ENCODE results near the gene MICAL1. TPM values are rescaled to one million over a fixed set of nuclear protein-coding genes. Genes with fewer than 3 reads are reported as not detected.

Gene MICAL1
- total and polyA plus RNA-seq, 10 of the 15 experiments (the other 5 are each of a cell fraction or from before 2014, with no cell fraction given): 0.32 to 71.6 (median 45.3) TPM

- TF ChIP-seq E4F1 (IDR thresholded peaks at IDR 0.05; ENCODE audit: borderline replicate concordance, partially characterized antibody) (no peak), MTA3 (IDR thresholded peaks at IDR 0.05; ENCODE audit: borderline replicate concordance, low read length) (no peak), KLF5 (IDR thresholded peaks at IDR 0.05; ENCODE audit: partially characterized antibody) (no peak), POLR2A (IDR thresholded peaks at IDR 0.05; ENCODE audit: low read depth, low read length) (no peak), RCOR1 (conservative IDR thresholded peaks at IDR 0.05; ENCODE audit: low read depth, low read length) (no peak), PAX8 (IDR thresholded peaks at IDR 0.05) (no peak), EZH2 (IDR thresholded peaks at IDR 0.05; ENCODE audit: borderline replicate concordance, control insufficient read depth, low read depth, low read length) (no peak), WRNIP1 (IDR thresholded peaks at IDR 0.05; ENCODE audit: borderline replicate concordance, low read depth, low read length) (no peak), ASH2L (IDR thresholded peaks at IDR 0.05; ENCODE audit: borderline replicate concordance, low read depth) (no peak), FOXK2 (IDR thresholded peaks at IDR 0.05) (no peak), RFX5 (IDR thresholded peaks at IDR 0.05; ENCODE audit: low read depth, low read length) (no peak), NFIC (IDR thresholded peaks at IDR 0.05; ENCODE audit: low read depth, low read length) (no peak), RAD51 (IDR thresholded peaks at IDR 0.05) (peak; percentile 86), POU2F2 (IDR thresholded peaks at IDR 0.05; ENCODE audit: borderline replicate concordance, low read depth, low read length) (no peak), TCF3 (IDR thresholded peaks at IDR 0.05; ENCODE audit: borderline replicate concordance, insufficient read depth, low read depth, low read length) (no peak)
- TF ChIP-seq, protein P1, sequence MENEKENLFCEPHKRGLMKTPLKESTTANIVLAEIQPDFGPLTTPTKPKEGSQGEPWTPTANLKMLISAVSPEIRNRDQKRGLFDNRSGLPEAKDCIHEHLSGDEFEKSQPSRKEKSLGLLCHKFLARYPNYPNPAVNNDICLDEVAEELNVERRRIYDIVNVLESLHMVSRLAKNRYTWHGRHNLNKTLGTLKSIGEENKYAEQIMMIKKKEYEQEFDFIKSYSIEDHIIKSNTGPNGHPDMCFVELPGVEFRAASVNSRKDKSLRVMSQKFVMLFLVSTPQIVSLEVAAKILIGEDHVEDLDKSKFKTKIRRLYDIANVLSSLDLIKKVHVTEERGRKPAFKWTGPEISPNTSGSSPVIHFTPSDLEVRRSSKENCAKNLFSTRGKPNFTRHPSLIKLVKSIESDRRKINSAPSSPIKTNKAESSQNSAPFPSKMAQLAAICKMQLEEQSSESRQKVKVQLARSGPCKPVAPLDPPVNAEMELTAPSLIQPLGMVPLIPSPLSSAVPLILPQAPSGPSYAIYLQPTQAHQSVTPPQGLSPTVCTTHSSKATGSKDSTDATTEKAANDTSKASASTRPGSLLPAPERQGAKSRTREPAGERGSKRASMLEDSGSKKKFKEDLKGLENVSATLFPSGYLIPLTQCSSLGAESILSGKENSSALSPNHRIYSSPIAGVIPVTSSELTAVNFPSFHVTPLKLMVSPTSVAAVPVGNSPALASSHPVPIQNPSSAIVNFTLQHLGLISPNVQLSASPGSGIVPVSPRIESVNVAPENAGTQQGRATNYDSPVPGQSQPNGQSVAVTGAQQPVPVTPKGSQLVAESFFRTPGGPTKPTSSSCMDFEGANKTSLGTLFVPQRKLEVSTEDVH (IDR thresholded peaks at IDR 0.05; ENCODE audit: low read depth, partially characterized antibody): no peak
- TF ChIP-seq, protein P2, sequence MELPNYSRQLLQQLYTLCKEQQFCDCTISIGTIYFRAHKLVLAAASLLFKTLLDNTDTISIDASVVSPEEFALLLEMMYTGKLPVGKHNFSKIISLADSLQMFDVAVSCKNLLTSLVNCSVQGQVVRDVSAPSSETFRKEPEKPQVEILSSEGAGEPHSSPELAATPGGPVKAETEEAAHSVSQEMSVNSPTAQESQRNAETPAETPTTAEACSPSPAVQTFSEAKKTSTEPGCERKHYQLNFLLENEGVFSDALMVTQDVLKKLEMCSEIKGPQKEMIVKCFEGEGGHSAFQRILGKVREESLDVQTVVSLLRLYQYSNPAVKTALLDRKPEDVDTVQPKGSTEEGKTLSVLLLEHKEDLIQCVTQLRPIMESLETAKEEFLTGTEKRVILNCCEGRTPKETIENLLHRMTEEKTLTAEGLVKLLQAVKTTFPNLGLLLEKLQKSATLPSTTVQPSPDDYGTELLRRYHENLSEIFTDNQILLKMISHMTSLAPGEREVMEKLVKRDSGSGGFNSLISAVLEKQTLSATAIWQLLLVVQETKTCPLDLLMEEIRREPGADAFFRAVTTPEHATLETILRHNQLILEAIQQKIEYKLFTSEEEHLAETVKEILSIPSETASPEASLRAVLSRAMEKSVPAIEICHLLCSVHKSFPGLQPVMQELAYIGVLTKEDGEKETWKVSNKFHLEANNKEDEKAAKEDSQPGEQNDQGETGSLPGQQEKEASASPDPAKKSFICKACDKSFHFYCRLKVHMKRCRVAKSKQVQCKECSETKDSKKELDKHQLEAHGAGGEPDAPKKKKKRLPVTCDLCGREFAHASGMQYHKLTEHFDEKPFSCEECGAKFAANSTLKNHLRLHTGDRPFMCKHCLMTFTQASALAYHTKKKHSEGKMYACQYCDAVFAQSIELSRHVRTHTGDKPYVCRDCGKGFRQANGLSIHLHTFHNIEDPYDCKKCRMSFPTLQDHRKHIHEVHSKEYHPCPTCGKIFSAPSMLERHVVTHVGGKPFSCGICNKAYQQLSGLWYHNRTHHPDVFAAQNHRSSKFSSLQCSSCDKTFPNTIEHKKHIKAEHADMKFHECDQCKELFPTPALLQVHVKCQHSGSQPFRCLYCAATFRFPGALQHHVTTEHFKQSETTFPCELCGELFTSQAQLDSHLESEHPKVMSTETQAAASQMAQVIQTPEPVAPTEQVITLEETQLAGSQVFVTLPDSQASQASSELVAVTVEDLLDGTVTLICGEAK (IDR thresholded peaks at IDR 0.05; ENCODE audit: borderline replicate concordance): peak; percentile 21; the same call in 1 of the 2 replicates
Measured at GRCh38 chr6:109478841-109479624, 23.5 kb upstream of the MICAL1 start (continued).

Data from GM12878 (cell line).